Osteocyte (in vitro differentiated cells): Measurements from ENCODE around the gene OR2T11. TPM values are rescaled to one million over a fixed set of nuclear protein-coding genes. Genes with fewer than 3 reads are reported as not detected.
"Not testable (repeated sequence)": the region's sequence is repeated elsewhere in the genome, so short reads cannot be mapped to it uniquely, and the experiment has no call there.

Experiments used
- DNase-seq: peaks from one replicate; pipeline ENCODE4 v3.0.0; 2021; ENCODE audit warnings: mixed read lengths; ENCODE audit not compliant: unreplicated experiment; ENCODE audit errors: extremely low spot score
- H3K27ac Mint-ChIP-seq: one replicate; pipeline ENCODE4 v1.8.0; 2021; ENCODE audit warnings: mild to moderate bottlenecking, mixed read lengths; ENCODE audit not compliant: unreplicated experiment
- H3K27me3 Mint-ChIP-seq: one replicate; pipeline ENCODE4 v1.8.0; 2021; ENCODE audit warnings: mixed read lengths; ENCODE audit not compliant: unreplicated experiment
- H3K36me3 Mint-ChIP-seq: one replicate; pipeline ENCODE4 v1.8.0; 2021; ENCODE audit warnings: mixed read lengths; ENCODE audit not compliant: unreplicated experiment
- H3K4me1 Mint-ChIP-seq: one replicate; pipeline ENCODE4 v1.8.0; 2021; ENCODE audit warnings: mixed read lengths; ENCODE audit not compliant: unreplicated experiment
- H3K4me3 Mint-ChIP-seq: one replicate; pipeline ENCODE4 v1.8.0; 2021; ENCODE audit warnings: mild to moderate bottlenecking, moderate library complexity, mixed read lengths; ENCODE audit not compliant: unreplicated experiment
- H3K9me3 Mint-ChIP-seq: one replicate; pipeline ENCODE4 v1.8.0; 2021; ENCODE audit warnings: mixed read lengths; ENCODE audit not compliant: unreplicated experiment
- total RNA-seq: library from RNA; stranded (reverse); gene quantifications from 2 replicates; pipeline ENCODE4 v1.2.1, GENCODE V29; 2021
- TF ChIP-seq, protein P1 (sequence below): fragments of 200-600 bp; sonication (generic); IDR thresholded peaks from 2 replicates; pipeline ENCODE4 v1.5.0; 2021; ENCODE audit warnings: antibody characterized with exemption, mild to moderate bottlenecking, moderate library complexity

OR2T11 gene
- total RNA-seq, 1 donor from 2014 or later = not detected

GRCh38 chr1:248589334-248589733 is 45.6 kb downstream of the OR2T11 start:
- Mint-ChIP-seq H3K9me3 (peaks cover 59% of the 10 kb centered on the region), H3K36me3 (no peaks in the 10 kb centered on the region), H3K27ac (no peak overlapping the region), H3K4me3 (no peak overlapping the region), H3K4me1 (no peaks in the 10 kb centered on the region), H3K27me3 (no peaks in the 10 kb centered on the region)
- TF ChIP-seq, protein P1, sequence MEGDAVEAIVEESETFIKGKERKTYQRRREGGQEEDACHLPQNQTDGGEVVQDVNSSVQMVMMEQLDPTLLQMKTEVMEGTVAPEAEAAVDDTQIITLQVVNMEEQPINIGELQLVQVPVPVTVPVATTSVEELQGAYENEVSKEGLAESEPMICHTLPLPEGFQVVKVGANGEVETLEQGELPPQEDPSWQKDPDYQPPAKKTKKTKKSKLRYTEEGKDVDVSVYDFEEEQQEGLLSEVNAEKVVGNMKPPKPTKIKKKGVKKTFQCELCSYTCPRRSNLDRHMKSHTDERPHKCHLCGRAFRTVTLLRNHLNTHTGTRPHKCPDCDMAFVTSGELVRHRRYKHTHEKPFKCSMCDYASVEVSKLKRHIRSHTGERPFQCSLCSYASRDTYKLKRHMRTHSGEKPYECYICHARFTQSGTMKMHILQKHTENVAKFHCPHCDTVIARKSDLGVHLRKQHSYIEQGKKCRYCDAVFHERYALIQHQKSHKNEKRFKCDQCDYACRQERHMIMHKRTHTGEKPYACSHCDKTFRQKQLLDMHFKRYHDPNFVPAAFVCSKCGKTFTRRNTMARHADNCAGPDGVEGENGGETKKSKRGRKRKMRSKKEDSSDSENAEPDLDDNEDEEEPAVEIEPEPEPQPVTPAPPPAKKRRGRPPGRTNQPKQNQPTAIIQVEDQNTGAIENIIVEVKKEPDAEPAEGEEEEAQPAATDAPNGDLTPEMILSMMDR = no peak
- DNase-seq = no peak

DNA sequence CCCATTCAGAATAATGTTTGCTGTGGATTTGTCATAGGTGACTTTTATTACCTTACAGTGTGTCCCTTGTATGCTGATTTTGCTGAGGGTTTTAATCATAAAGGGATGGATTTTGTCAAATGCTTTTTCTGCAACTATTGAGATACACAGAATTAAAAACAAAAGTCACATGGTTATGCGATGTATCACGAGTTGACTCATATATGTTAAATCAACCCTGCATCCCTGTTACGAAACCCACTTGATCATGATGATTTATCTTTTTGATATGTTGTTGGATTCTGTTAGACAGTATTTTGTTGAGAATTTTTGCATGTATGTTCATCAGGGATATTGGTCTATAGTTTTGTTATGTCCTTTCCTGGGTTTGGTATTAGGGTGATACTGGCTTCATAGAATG is 49.6 kb downstream of the OR2T11 start:
- no peaks in the 10 kb centered on the region for H3K4me1 Mint-ChIP-seq
- peaks cover 49% of the 10 kb centered on the region for H3K9me3 Mint-ChIP-seq
- TF ChIP-seq, protein P1 = no peak
- H3K4me3 Mint-ChIP-seq = no peak overlapping the region
- no peak for DNase-seq
- H3K27ac Mint-ChIP-seq = no peak overlapping the region
- no peaks in the 10 kb centered on the region for H3K27me3 Mint-ChIP-seq
- no peaks in the 10 kb centered on the region for H3K36me3 Mint-ChIP-seq

DNA sequence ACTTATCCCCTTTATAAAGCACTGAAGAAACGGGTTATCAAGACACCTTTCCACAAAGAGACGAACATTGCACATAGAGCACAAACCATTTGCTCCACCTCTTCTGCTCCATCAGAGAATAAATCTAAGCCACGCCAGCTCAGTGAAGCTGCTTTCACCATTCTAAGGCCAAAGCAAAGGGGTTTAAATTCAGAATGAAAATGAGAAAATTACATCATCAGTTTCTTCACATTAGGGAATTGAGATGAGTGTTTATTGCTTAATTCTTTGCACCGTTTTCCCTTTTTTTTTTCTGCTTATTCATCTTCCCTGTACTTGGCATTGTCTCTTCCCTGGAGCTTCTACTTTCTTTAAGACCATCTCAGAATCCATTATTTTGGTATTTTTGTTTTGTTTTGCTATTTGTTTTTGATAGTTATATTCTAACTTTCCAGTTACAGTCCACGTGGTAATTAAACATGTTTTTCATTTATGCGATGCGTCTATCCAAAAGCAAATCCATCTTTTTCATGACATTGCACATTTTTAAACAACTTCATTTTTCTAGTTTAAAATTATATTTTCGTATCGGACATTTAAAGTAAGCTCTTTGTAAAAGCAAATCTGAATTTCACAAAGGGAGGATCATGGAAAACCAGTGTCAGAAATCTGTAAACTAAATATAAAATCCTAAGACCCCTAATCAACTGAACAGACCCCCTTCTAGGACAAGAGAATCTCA is 58.5 kb downstream of the OR2T11 start:
- Mint-ChIP-seq H3K4me1 (no peaks in the 10 kb centered on the region), H3K36me3 (no peaks in the 10 kb centered on the region), H3K27ac (no peak overlapping the region), H3K9me3 (peaks cover 34% of the 10 kb centered on the region), H3K4me3 (no peak overlapping the region), H3K27me3 (no peaks in the 10 kb centered on the region)
- DNase-seq = no peak
- TF ChIP-seq, protein P1 = no peak

GRCh38 chr1:248574657-248575056 is 60.2 kb downstream of the OR2T11 start, which contains the start of gene OR2T34:
TSS of gene OR2T34 (minus strand) at chr1:248574757. CDS start at chr1:248574757, 0 bp downstream.
- H3K4me3 Mint-ChIP-seq, DNase-seq, H3K27me3 Mint-ChIP-seq, H3K27ac Mint-ChIP-seq, H3K36me3 Mint-ChIP-seq, H3K4me1 Mint-ChIP-seq: not testable (repeated sequence)
- H3K9me3 Mint-ChIP-seq = peaks cover 25% of the 10 kb centered on the region

DNA sequence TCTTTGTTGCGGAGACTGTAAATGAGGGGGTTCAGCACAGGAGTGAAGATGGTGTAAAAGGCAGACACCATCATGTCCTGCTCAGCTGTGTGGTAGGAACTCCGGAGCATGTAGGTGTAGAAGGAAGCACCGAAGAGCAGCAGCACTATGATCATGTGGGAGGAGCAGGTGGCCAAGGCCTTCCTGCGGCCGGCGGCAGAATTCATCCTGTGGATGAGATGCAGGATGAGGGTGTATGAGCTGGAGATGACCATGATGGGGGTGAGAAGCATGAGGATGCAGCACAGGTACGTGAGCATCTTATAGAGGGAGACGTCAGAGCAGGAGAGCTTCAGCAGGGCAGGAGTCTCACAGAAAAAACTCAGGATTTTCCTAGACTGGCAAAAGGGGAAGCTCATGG is 61.0 kb downstream of the OR2T11 start:
- H3K9me3 Mint-ChIP-seq = peaks cover 22% of the 10 kb centered on the region
- H3K36me3 Mint-ChIP-seq, DNase-seq, H3K4me1 Mint-ChIP-seq, H3K27me3 Mint-ChIP-seq, H3K4me3 Mint-ChIP-seq, H3K27ac Mint-ChIP-seq: not testable (repeated sequence)

Other genes starting within 250 kb of the OR2T11 start
- gene OR2T1, start 232.0 kb downstream of the OR2T11 start, total RNA-seq = not detected in 2 replicates
- not detected in 2 replicates for gene OR2T2, start 189.5 kb downstream of the OR2T11 start, total RNA-seq
- gene OR2T3, start 161.7 kb downstream of the OR2T11 start, total RNA-seq = not detected in 2 replicates
- not detected in 2 replicates for gene OR2T5, start 146.5 kb downstream of the OR2T11 start, total RNA-seq
- not detected in 2 replicates for gene OR2G6, start 127.0 kb downstream of the OR2T11 start, total RNA-seq
- not detected in 2 replicates for gene OR2T29, start 72.3 kb downstream of the OR2T11 start, total RNA-seq
- not detected in 2 replicates for gene OR2T34, start 60.3 kb downstream of the OR2T11 start, total RNA-seq
- not detected in 2 replicates for gene OR2T10, start 37.4 kb downstream of the OR2T11 start, total RNA-seq
- gene OR2T35, start 10.2 kb upstream of the OR2T11 start, total RNA-seq = not detected in 2 replicates
- not detected in 2 replicates for gene OR2T27, start 20.4 kb upstream of the OR2T11 start, total RNA-seq
- not detected in 2 replicates for gene OR14I1, start 67.7 kb upstream of the OR2T11 start, total RNA-seq
- not detected in 2 replicates for gene LYPD8, start 120.7 kb upstream of the OR2T11 start, total RNA-seq
- 32.4 and 33.2 TPM in 2 replicates for gene SH3BP5L, start 190.8 kb upstream of the OR2T11 start, total RNA-seq
- 21.1 and 24.1 TPM in 2 replicates for gene ZNF672, start 203.1 kb upstream of the OR2T11 start, total RNA-seq
- gene ZNF692, start 224.0 kb upstream of the OR2T11 start, total RNA-seq = 32.1 and 39.9 TPM in 2 replicates